ENCODE measurements around the gene SCEL.
A peak's percentile ranks its signal among the peaks of the same experiment; 100 is the strongest.

SCEL gene

DNA sequence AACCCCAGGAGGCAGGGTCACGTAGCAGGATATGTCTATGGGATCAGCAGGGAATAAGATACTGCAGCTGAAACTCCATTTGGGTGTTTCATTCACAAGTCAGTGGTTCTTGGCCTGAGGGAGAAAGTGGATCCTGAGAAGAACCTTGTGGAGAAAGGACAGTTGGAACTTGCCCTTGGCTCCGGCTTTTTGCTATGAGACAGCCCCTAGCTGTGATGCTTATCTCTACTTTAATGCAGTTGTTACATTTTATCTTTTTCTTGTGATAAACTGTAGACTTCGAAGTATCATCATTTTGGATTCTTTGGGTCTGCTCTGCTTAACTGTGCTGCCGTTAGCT, 6.0 kb upstream of the SCEL start:
- no peaks in the 10 kb centered on the region for H3K4me1 Mint-ChIP-seq
- ATAC-seq (ENCODE audit: low read depth): no peak
- no peaks in the 10 kb centered on the region for H3K9me3 Mint-ChIP-seq
- no peaks in the 10 kb centered on the region for H3K36me3 Mint-ChIP-seq
- no peak overlapping the region for H3K27ac Mint-ChIP-seq
- H3K4me3 Mint-ChIP-seq: no peak overlapping the region
- H3K27me3 Mint-ChIP-seq: peaks cover 7% of the 10 kb centered on the region
- DNase-seq (ENCODE audit: low spot score in 2 of 2): no peak

- Mint-ChIP-seq H3K36me3 (no peaks in the 10 kb centered on the region), H3K4me1 (no peaks in the 10 kb centered on the region), H3K4me3 (no peak overlapping the region), H3K9me3 (no peaks in the 10 kb centered on the region), H3K27ac (no peak overlapping the region), H3K27me3 (peaks cover 4% of the 10 kb centered on the region)
- DNase-seq (ENCODE audit: low spot score in 2 of 2): no peak
- ATAC-seq (ENCODE audit: low read depth): no peak
Observed at GRCh38 chr13:77530875-77531274, 4.6 kb upstream of the SCEL start.

DNA sequence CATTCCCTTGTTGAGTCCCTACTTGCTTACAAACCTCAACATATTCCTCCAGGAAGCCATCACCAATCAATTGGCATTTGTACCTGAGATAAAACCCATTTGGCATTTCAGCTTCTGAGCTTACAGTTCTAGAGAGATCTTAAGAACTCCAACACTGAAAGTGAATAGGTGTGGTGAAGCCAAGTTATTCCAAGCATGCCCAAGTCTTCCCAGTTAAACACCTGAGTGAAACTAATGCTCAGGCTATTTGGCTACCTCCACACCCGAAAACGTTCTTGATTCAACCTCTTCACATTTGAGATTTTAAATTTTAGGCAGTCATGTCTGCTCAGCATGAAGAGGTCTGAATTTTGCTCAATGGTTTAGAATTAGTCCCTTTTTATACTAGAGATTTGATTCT, 2.5 kb upstream of the SCEL start:
- no peak overlapping the region for H3K4me3 Mint-ChIP-seq
- H3K4me1 Mint-ChIP-seq: no peaks in the 10 kb centered on the region
- H3K27ac Mint-ChIP-seq: no peak overlapping the region
- H3K36me3 Mint-ChIP-seq: no peaks in the 10 kb centered on the region
- H3K9me3 Mint-ChIP-seq: no peaks in the 10 kb centered on the region
- ATAC-seq (ENCODE audit: low read depth) (no peak), DNase-seq (ENCODE audit: low spot score in 2 of 2) (no peak)
- H3K27me3 Mint-ChIP-seq: peaks cover 5% of the 10 kb centered on the region

DNA sequence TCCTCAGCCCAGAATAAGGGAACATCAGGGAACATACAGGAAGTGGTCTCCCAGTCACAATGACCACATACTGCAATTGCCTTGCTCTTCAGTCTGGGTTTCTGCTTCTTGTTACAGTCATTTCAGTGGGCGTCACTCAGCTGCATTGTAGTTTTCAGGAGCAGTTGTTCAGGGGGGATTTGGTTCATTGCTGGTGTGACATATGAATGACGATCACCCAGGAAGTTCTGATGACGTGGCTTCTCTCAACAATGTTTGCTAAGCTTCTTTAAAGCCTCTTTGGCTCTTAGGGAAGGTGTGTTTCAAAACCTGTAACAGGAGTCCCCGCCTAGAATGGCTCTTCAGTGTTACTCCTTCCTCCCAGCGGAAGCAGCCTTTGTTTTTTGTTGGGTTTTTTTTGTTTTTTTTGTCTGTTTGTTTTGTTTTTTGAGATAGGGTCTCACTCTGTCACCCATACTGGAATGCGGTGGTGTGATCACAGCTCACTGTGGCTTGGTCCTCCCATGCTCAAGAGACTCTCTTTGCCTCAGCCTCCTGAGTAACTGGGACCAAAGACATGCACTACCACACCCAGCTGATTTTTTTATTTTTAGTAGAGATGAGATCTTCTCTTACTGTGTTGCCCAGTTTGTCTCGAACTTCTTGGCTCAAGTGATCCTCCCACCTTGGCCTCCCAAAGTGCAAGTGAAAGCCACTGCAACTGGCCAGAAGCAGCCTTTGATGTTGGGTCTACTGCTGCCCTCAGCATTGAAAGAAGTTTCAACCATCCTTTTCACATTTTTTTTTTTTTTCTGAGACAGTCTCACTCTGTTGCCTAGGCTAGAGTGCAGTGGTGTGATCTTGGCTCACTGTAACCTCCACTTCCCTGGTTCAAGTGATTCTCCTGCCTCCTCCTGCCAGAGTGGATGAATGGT, 1.4 kb upstream of the SCEL start:
- no peaks in the 10 kb centered on the region for H3K36me3 Mint-ChIP-seq
- H3K9me3 Mint-ChIP-seq: no peaks in the 10 kb centered on the region
- H3K4me3 Mint-ChIP-seq: no peak overlapping the region
- H3K4me1 Mint-ChIP-seq: no peaks in the 10 kb centered on the region
- H3K27ac Mint-ChIP-seq: no peak overlapping the region
- ATAC-seq (ENCODE audit: low read depth) (no peak), DNase-seq (ENCODE audit: low spot score in 2 of 2) (no peak)
- peaks cover 5% of the 10 kb centered on the region for H3K27me3 Mint-ChIP-seq

- no peak overlapping the region for H3K4me3 Mint-ChIP-seq
- DNase-seq (ENCODE audit: low spot score in 2 of 2): no peak
- peaks cover 13% of the 10 kb centered on the region for H3K27me3 Mint-ChIP-seq
- no peak for ATAC-seq (ENCODE audit: low read depth)
- no peaks in the 10 kb centered on the region for H3K9me3 Mint-ChIP-seq
- no peaks in the 10 kb centered on the region for H3K36me3 Mint-ChIP-seq
- no peaks in the 10 kb centered on the region for H3K4me1 Mint-ChIP-seq
- no peak overlapping the region for H3K27ac Mint-ChIP-seq
Observed at GRCh38 chr13:77536358-77536757, 852 bp downstream of the SCEL start.

- no peak for DNase-seq (ENCODE audit: low spot score in 2 of 2)
- H3K4me3 Mint-ChIP-seq: no peak overlapping the region
- H3K4me1 Mint-ChIP-seq: no peaks in the 10 kb centered on the region
- ATAC-seq (ENCODE audit: low read depth): no peak
- H3K27ac Mint-ChIP-seq: no peak overlapping the region
- no peaks in the 10 kb centered on the region for H3K36me3 Mint-ChIP-seq
- peaks cover 13% of the 10 kb centered on the region for H3K27me3 Mint-ChIP-seq
- no peaks in the 10 kb centered on the region for H3K9me3 Mint-ChIP-seq
Observed at GRCh38 chr13:77537289-77537919, 1.9 kb downstream of the SCEL start.

GRCh38 chr13:77543711-77544110, 8.2 kb downstream of the SCEL start:
- H3K4me3 Mint-ChIP-seq: no peak overlapping the region
- no peak for DNase-seq (ENCODE audit: low spot score in 2 of 2)

DNA sequence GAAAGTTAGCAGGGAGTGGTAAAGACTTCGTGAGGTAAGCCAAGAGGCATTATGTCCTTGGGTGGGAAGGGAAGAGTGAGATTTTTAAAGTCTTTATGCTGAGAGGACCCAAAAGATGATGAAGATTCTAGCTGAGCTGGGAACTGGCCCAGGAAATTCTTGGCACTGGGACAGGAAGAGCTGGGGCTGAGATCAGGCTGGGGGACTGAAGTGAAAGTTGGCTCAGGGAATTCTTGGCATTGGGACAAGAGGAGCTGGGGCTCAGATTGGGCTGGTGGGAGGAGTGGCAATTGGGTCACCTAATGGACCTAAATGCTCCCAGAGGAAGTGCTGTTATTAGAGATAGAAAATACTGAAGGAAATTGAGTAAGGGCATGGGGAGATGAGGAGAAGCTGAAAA, 8.8 kb downstream of the SCEL start:
- Mint-ChIP-seq H3K27me3 (peaks cover 10% of the 10 kb centered on the region), H3K27ac (no peak overlapping the region), H3K4me3 (no peak overlapping the region), H3K4me1 (peaks cover 10% of the 10 kb centered on the region), H3K36me3 (no peaks in the 10 kb centered on the region), H3K9me3 (no peaks in the 10 kb centered on the region)
- DNase-seq (ENCODE audit: low spot score in 2 of 2) (no peak), ATAC-seq (ENCODE audit: low read depth) (no peak)

More at GRCh38 chr13:77543711-77544110, 8.2 kb downstream of the SCEL start:
- Mint-ChIP-seq H3K27me3 (peaks cover 10% of the 10 kb centered on the region), H3K27ac (no peak overlapping the region), H3K36me3 (no peaks in the 10 kb centered on the region), H3K4me1 (peaks cover 10% of the 10 kb centered on the region), H3K9me3 (no peaks in the 10 kb centered on the region)
- no peak for ATAC-seq (ENCODE audit: low read depth)

GRCh38 chr13:77544758-77545338, 9.3 kb downstream of the SCEL start:
- Mint-ChIP-seq H3K36me3 (no peaks in the 10 kb centered on the region), H3K4me3 (no peak overlapping the region), H3K4me1 (peaks cover 10% of the 10 kb centered on the region), H3K9me3 (no peaks in the 10 kb centered on the region), H3K27me3 (peaks cover 8% of the 10 kb centered on the region), H3K27ac (no peak overlapping the region)
- ATAC-seq (ENCODE audit: low read depth) (peak; percentile 43), DNase-seq (ENCODE audit: low spot score in 2 of 2) (no peak)

- H3K4me1 Mint-ChIP-seq: peaks cover 10% of the 10 kb centered on the region
- no peak for DNase-seq (ENCODE audit: low spot score in 2 of 2)
Observed at GRCh38 chr13:77545626-77546412, 10.3 kb downstream of the SCEL start.

DNA sequence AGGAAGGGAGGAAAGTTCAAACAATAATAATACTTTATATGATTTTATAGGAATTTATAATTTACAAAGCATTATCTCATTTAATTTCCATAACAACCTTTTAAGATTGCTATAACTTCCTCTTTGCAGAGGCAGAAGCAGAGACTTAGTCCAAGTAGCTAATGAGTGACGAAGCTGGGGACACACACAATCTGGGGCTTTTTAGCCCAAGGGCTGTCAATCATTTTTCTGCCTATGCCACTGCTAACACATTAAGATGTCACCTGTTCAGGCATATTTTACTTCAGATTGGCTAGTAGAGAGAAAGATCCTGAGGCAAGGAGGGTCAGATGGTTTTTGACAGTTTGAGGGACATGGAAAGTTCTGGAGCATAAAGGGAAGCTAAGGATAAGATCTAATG, 12.6 kb downstream of the SCEL start:
- no peaks in the 10 kb centered on the region for H3K9me3 Mint-ChIP-seq
- no peaks in the 10 kb centered on the region for H3K36me3 Mint-ChIP-seq
- DNase-seq (ENCODE audit: low spot score in 2 of 2) (no peak), ATAC-seq (ENCODE audit: low read depth) (peak; percentile 32)
- no peak overlapping the region for H3K4me3 Mint-ChIP-seq
- H3K27ac Mint-ChIP-seq: no peak overlapping the region
- peaks cover 10% of the 10 kb centered on the region for H3K4me1 Mint-ChIP-seq
- H3K27me3 Mint-ChIP-seq: no peaks in the 10 kb centered on the region

More at GRCh38 chr13:77545626-77546412, 10.3 kb downstream of the SCEL start:
- ATAC-seq (ENCODE audit: low read depth): no peak
- H3K9me3 Mint-ChIP-seq: no peaks in the 10 kb centered on the region
- no peak overlapping the region for H3K27ac Mint-ChIP-seq
- no peak overlapping the region for H3K4me3 Mint-ChIP-seq
- H3K36me3 Mint-ChIP-seq: no peaks in the 10 kb centered on the region
- H3K27me3 Mint-ChIP-seq: peaks cover under 1% of the 10 kb centered on the region

- Mint-ChIP-seq H3K27me3 (no peaks in the 10 kb centered on the region), H3K9me3 (no peaks in the 10 kb centered on the region), H3K4me1 (peaks cover 10% of the 10 kb centered on the region), H3K27ac (no peak overlapping the region), H3K4me3 (no peak overlapping the region), H3K36me3 (no peaks in the 10 kb centered on the region)
- DNase-seq (ENCODE audit: low spot score in 2 of 2) (no peak), ATAC-seq (ENCODE audit: low read depth) (no peak)
Observed at GRCh38 chr13:77548594-77548993, 13.1 kb downstream of the SCEL start.

GRCh38 chr13:77554069-77554468, 18.6 kb downstream of the SCEL start:
- H3K27ac Mint-ChIP-seq: no peak overlapping the region
- H3K4me3 Mint-ChIP-seq: no peak overlapping the region
- ATAC-seq (ENCODE audit: low read depth): no peak
- H3K9me3 Mint-ChIP-seq: no peaks in the 10 kb centered on the region
- H3K36me3 Mint-ChIP-seq: no peaks in the 10 kb centered on the region
- peaks cover 2% of the 10 kb centered on the region for H3K27me3 Mint-ChIP-seq
- no peak for DNase-seq (ENCODE audit: low spot score in 2 of 2)
- no peaks in the 10 kb centered on the region for H3K4me1 Mint-ChIP-seq

DNA sequence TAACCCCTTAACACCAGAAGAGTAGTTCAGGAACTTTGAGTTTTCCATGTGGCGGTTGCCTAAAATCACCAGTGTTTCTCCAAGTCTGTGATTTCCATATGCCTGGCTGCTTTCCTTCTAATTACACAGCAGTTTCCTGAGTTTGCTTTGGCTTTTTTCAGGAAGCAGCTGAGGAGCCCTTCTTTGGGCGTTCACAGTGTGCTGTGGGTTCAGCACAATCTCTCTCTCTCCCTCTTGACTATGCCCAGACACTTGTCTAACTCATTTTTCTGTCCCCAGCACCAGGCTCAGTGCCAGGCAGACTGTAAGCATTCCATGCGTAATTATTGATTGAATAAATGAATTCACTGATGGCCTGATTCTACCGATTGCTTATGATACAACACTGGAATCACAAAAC, 19.7 kb downstream of the SCEL start:
- Mint-ChIP-seq H3K27ac (no peak overlapping the region), H3K27me3 (peaks cover 2% of the 10 kb centered on the region), H3K36me3 (no peaks in the 10 kb centered on the region), H3K4me3 (no peak overlapping the region), H3K9me3 (no peaks in the 10 kb centered on the region), H3K4me1 (peaks cover 4% of the 10 kb centered on the region)
- DNase-seq (ENCODE audit: low spot score in 2 of 2): no peak
- no peak for ATAC-seq (ENCODE audit: low read depth)

Data from memory B cell (primary cell).